ENCODE data around the gene TEX12. TPM values are rescaled to one million over a fixed set of nuclear protein-coding genes. Genes with fewer than 3 reads are reported as not detected.

The TEX12 gene
- not detected in 5 replicates for total RNA-seq (2022; extraction: Qiagen RNA extraction)

GRCh38 chr11:112167145-112167544 is at the start of gene TEX12:
Gene TEX12, plus strand, starts transcription at chr11:112167372. Its CDS starts 1,897 bp downstream, at chr11:112169269.

GRCh38 chr11:112163875-112164685 is 3.1 kb upstream of the TEX12 start, which contains the start of gene IL18:
Gene IL18, minus strand, starts transcription at chr11:112164094. Its CDS starts 9,041 bp downstream, at chr11:112155053.

DNA sequence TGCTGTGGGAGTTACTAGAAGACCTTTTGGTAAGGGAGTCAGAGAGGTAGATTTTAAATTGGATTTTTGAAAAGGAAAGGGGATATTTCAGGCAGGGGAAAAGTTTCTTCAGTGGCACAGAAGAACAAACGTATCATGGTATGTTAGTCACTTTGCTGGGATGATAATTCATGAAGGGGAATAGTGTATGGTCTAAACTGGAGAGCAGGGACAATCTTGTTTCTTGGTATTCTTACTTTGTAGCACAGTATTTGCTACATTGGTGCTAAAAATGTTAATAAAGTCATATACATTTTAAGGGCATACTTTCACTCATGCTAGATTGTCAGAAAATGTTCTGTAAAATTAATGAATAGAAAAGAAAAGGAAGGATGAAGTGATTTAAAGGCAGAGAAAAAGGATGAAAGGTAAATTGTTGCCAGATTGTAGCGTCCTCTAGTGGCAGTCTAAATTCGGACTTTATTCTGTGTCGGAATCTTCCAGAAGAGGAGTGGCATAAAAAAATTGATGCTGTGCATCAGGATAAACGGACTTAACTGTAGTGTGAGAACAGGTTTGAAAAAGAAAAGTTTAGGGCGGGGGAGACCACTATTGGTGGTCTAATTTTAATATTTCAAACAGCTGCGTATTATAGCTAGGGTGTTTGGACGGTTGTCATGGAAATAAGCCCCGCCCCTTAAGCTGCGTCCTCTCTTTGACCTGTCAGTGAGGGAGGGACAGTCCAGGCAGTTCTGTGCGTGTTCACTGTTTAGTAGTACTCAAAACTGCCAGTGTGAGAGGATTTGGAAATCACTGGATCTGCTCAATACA is 7.8 kb downstream of the TEX12 start, which contains the start of gene BCO2:
Gene BCO2 (plus strand): TSS at position 724 of the 810 bp plus-strand sequence. CDS start 90 bp downstream, outside the sequence.

Other genes with a start within 250 kb of the TEX12 start
- 0.09 to 0.25 TPM (median 0.14 TPM) in 3 of 5 replicates, not detected in the others for gene C11orf52, start 248.5 kb upstream of the TEX12 start, total RNA-seq (2022; extraction: Qiagen RNA extraction)
- gene DIXDC1, start 230.0 kb upstream of the TEX12 start, total RNA-seq (2022; extraction: Qiagen RNA extraction): 5.5 to 10.7 TPM (median 8.5 TPM) in 5 replicates
- 23.6 to 37.0 TPM (median 27.7 TPM) in 5 replicates for gene DLAT, start 142.0 kb upstream of the TEX12 start, total RNA-seq (2022; extraction: Qiagen RNA extraction)
- gene PIH1D2, start 93.4 kb upstream of the TEX12 start, total RNA-seq (2022; extraction: Qiagen RNA extraction): 0.62 to 1.0 TPM (median 0.73 TPM) in 5 replicates
- 12.7 to 18.1 TPM (median 15.1 TPM) in 5 replicates for gene NKAPD1, start 93.1 kb upstream of the TEX12 start, total RNA-seq (2022; extraction: Qiagen RNA extraction)
- gene TIMM8B, start 80.6 kb upstream of the TEX12 start, total RNA-seq (2022; extraction: Qiagen RNA extraction): 54.9 to 78.1 TPM (median 69.2 TPM) in 5 replicates
- gene SDHD, start 80.5 kb upstream of the TEX12 start, total RNA-seq (2022; extraction: Qiagen RNA extraction): 63.6 to 86.1 TPM (median 66.8 TPM) in 5 replicates
- 93.4 to 103 TPM (median 96.1 TPM) in 5 replicates for gene IL18, start 3.3 kb upstream of the TEX12 start, total RNA-seq (2022; extraction: Qiagen RNA extraction)
- gene BCO2, start 8.1 kb downstream of the TEX12 start, total RNA-seq (2022; extraction: Qiagen RNA extraction): 0.96 to 1.2 TPM (median 1.1 TPM) in 5 replicates
- 27.9 to 31.1 TPM (median 28.4 TPM) in 5 replicates for gene PTS, start 59.1 kb downstream of the TEX12 start, total RNA-seq (2022; extraction: Qiagen RNA extraction)
- not detected in 5 replicates for gene PLET1, start 93.5 kb downstream of the TEX12 start, total RNA-seq (2022; extraction: Qiagen RNA extraction)

Data from A549 treated with Hydrocortisone at 1 μM for 4 hours (cell line).